ENCODE measurements around the gene ATG7.

DNA sequence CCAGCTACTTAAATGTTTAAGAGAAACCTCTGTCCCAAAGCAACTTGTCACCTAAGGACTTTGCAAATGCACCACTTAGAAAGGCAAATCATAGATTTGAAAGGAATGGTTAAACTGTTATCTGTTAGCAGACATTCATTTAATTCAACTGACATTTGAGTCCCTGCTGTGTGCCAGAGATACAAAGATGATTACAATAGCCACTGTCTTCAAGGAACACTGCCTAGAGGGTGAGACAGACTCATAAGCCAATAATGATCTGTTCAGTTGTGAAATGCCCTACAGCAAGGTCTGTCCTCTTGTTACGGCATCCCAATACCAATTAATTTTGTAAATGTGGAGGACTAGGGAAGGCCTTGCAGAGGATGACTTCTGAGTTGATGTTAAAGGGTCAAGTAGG, 113.1 kb downstream of the ATG7 start:
- TF ChIP-seq YY1 (IDR thresholded peaks at IDR 0.05; ENCODE audit: insufficient read depth, insufficient read length), result no peak
- no peak for TF ChIP-seq ZNF274 (IDR thresholded peaks at IDR 0.05; ENCODE audit: low read depth, low read length)
- TF ChIP-seq SUZ12 (IDR thresholded peaks at IDR 0.05; ENCODE audit: extremely low read depth, insufficient read depth, insufficient read length), result no peak
